HCT116 (cell line): ENCODE data around the gene CLSTN1. TPM values are rescaled to one million over a fixed set of nuclear protein-coding genes. Genes with fewer than 3 reads are reported as not detected.

Experiments
- ATAC-seq: fragments of 200-7000 bp; cut with Tn5 transposase; 2 replicates; pipeline ENCODE4 v1.9.1; 2020; ENCODE audit warnings: mild to moderate bottlenecking, moderate library complexity
- BruUV-seq: library from RNA; stranded (reverse); fragments of 400-500 nt; replicated peaks from 2 replicates; lab custom pipeline; 2021; lab: Mats Ljungman, UMichigan
- CTCF ChIA-PET: fragments of 300-600 bp; sonication (Branson Sonifier 250); formaldehyde crosslinking; loops from one replicate; lab custom pipeline; 2021; ENCODE audit warnings: antibody characterized with exemption; lab: Charles Lee
- POLR2A ChIA-PET: fragments of 300-600, 350-600 bp; sonication (Branson Sonifier 250); formaldehyde crosslinking; loops from one replicate; lab custom pipeline; 2021; ENCODE audit warnings: antibody characterized with exemption; lab: Charles Lee
- RAD21 ChIA-PET, 2 experiments: fragments of 300-600 bp; sonication (Branson Sonifier 250); formaldehyde crosslinking; loops; one replicate each; lab custom pipeline; 2023; ENCODE audit warnings: low total read pairs in 2 of 2; ENCODE audit not compliant: uncharacterized antibody in 2 of 2, unreplicated experiment in 2 of 2, low non-redundant PET in 1 of 2; lab: Charles Lee
- DNase-seq: peaks from one replicate; pipeline ENCODE4 v3.0.0-alpha.2; 2010; ENCODE audit warnings: low read depth, low spot score
- H2AFZ ChIP-seq: fragments of 200-600 bp; shearing (Covaris generic), sonication (generic); 2 replicates; pipeline ENCODE4 v1.6.1; 2017; ENCODE audit warnings: low read depth, mixed run types, mixed read lengths, antibody characterized with exemption, low read length; ENCODE audit not compliant: poor library complexity, severe bottlenecking
- H3K27ac ChIP-seq: 2 replicates; pipeline ENCODE4 v1.5.1; 2012; ENCODE audit warnings: low read depth, low read length
- H3K27me3 ChIP-seq: fragments of 200-600 bp; sonication (generic); 2 replicates; pipeline ENCODE4 v1.6.1; 2016; ENCODE audit warnings: mixed run types, low read length, mixed read lengths; ENCODE audit not compliant: insufficient read depth
- H3K36me3 ChIP-seq, 2 experiments: fragments of 200-500 bp in 1 of 2; fragments of 200-600 bp in 1 of 2; sonication (Bioruptor generic) in 1 of 2; sonication (generic) in 1 of 2; 2 replicates each; pipeline versions ENCODE4 v1.5.1 to v1.6.1; 2014 to 2016; ENCODE audit warnings: low read length in 2 of 2, inconsistent platforms in 1 of 2, mixed read lengths in 1 of 2, mixed run types in 1 of 2; ENCODE audit not compliant: insufficient read depth in 2 of 2, control insufficient read depth in 1 of 2
- H3K4me1 ChIP-seq, 2 experiments: fragments of 200-600 bp in 1 of 2; sonication (generic) in 1 of 2; 2 replicates each; pipeline versions ENCODE4 v1.5.1 to v1.6.1; 2012 to 2017; ENCODE audit warnings: low read length in 2 of 2, inconsistent platforms in 1 of 2, mild to moderate bottlenecking in 1 of 2, mixed read lengths in 1 of 2, mixed run types in 1 of 2, moderate library complexity in 1 of 2; ENCODE audit not compliant: insufficient read depth in 2 of 2, control insufficient read depth in 1 of 2
- H3K4me2 ChIP-seq: fragments of 200-600 bp; sonication (generic); 2 replicates; pipeline ENCODE4 v1.6.1; 2017; ENCODE audit warnings: mixed run types, low read length, mixed read lengths
- H3K4me3 ChIP-seq, 2 experiments: fragments of 200-600 bp in 1 of 2; sonication (generic) in 1 of 2; replicated peaks in 1 of 2; 2 replicates each; pipeline ENCODE4 v1.5.1; 2011 to 2016; ENCODE audit warnings: low read length in 2 of 2, control low read depth in 1 of 2, low read depth in 1 of 2, mild to moderate bottlenecking in 1 of 2, mixed read lengths in 1 of 2, mixed run types in 1 of 2
- H3K79me2 ChIP-seq: fragments of 200-600 bp; sonication (generic); 2 replicates; pipeline ENCODE4 v1.6.1; 2017; ENCODE audit warnings: mild to moderate bottlenecking, mixed run types, low read length, moderate library complexity, mixed read lengths; ENCODE audit not compliant: insufficient read depth
- H3K9ac ChIP-seq: fragments of 200-600 bp; sonication (generic); 2 replicates; pipeline ENCODE4 v1.6.1; 2016; ENCODE audit warnings: low read length, mixed read lengths
- H3K9me2 ChIP-seq: fragments of 200-600 bp; sonication (generic), shearing (Covaris generic); 2 replicates; pipeline ENCODE4 v1.6.1; 2017; ENCODE audit warnings: mixed run types, mild to moderate bottlenecking, moderate library complexity; ENCODE audit not compliant: insufficient read depth
- H3K9me3 ChIP-seq, 2 experiments: fragments of 200-500 bp in 1 of 2; fragments of 200-600 bp in 1 of 2; sonication (Bioruptor generic) in 1 of 2; sonication (generic) in 1 of 2; 2 replicates each; pipeline ENCODE4 v1.6.1; 2014 to 2017; ENCODE audit warnings: low read length in 2 of 2, mixed read lengths in 2 of 2, inconsistent platforms in 1 of 2, low read depth in 1 of 2, mild to moderate bottlenecking in 1 of 2, mixed run types in 1 of 2, moderate library complexity in 1 of 2; ENCODE audit not compliant: control insufficient read depth in 1 of 2, insufficient read depth in 1 of 2
- H4K20me1 ChIP-seq: fragments of 200-600 bp; sonication (generic), shearing (Covaris generic); 2 replicates; pipeline ENCODE4 v1.6.1; 2017; ENCODE audit warnings: mixed run types, mild to moderate bottlenecking, moderate library complexity; ENCODE audit not compliant: insufficient read depth
- CBX3 ChIP-seq: IDR thresholded peaks from 2 replicates; pipeline ENCODE4 v1.6.1; 2012; ENCODE audit warnings: low read depth
- CEBPB ChIP-seq: IDR thresholded peaks from 2 replicates; pipeline ENCODE4 v1.6.1; 2012; ENCODE audit warnings: low read depth
- ELF1 ChIP-seq: IDR thresholded peaks from 2 replicates; pipeline ENCODE4 v1.6.1; 2012; ENCODE audit warnings: low read depth, borderline replicate concordance
- EZH2 ChIP-seq: fragments of 200-600 bp; sonication (generic); IDR thresholded peaks from 2 replicates; pipeline ENCODE4 v1.6.1; 2017; ENCODE audit warnings: antibody characterized with exemption, mixed run types
- FOSL1 ChIP-seq: IDR thresholded peaks from 2 replicates; pipeline ENCODE4 v1.6.1; 2012; ENCODE audit warnings: low read depth
- POLR2A ChIP-seq: IDR thresholded peaks from 2 replicates; pipeline ENCODE4 v1.7.0; 2011; ENCODE audit warnings: borderline replicate concordance; ENCODE audit not compliant: insufficient read depth, insufficient read length; ENCODE audit errors: extremely low read depth
- POLR2AphosphoS5 ChIP-seq: IDR thresholded peaks from 2 replicates; pipeline ENCODE4 v1.6.1; 2011; ENCODE audit warnings: mild to moderate bottlenecking, low read depth, low read length, moderate library complexity
- ZBTB33 ChIP-seq: IDR thresholded peaks from 2 replicates; pipeline ENCODE4 v1.6.1; 2011; ENCODE audit warnings: mild to moderate bottlenecking, low read length, moderate library complexity; ENCODE audit not compliant: insufficient replicate concordance; ENCODE audit errors: extremely low read depth
- ZFX ChIP-seq: fragments of 450-650 bp; IDR thresholded peaks from 2 replicates; pipeline ENCODE4 v1.6.1; 2017
- intact Hi-C: fragments of 100-400 bp; cut with micrococcal nuclease; formaldehyde crosslinking; loops from 2 replicates; pipeline ENCODE4 v1.10.0; 2022
- total RNA-seq: library from RNA; stranded (reverse); gene quantifications from one replicate; pipeline ENCODE4 v1.2.1, GENCODE V29; 2021; ENCODE audit not compliant: unreplicated experiment
- TF ChIP-seq, protein P1 (sequence below): IDR thresholded peaks from 2 replicates; pipeline ENCODE4 v1.6.1; 2012
- TF ChIP-seq, protein P2 (sequence below), 3 experiments: fragments of 200-600 bp in 1 of 3; sonication (generic) in 1 of 3; IDR thresholded peaks in 2 of 3; conservative IDR thresholded peaks in 1 of 3; 2 replicates each; pipeline ENCODE4 v1.5.1; 2012 to 2017; ENCODE audit warnings: low read depth in 2 of 3, low read length in 2 of 3, antibody characterized with exemption in 1 of 3, borderline replicate concordance in 1 of 3, control low read depth in 1 of 3, mild to moderate bottlenecking in 1 of 3, mixed read lengths in 1 of 3, mixed run types in 1 of 3, moderate library complexity in 1 of 3; ENCODE audit not compliant: insufficient read depth in 1 of 3
- TF ChIP-seq, protein P3 (sequence below): IDR thresholded peaks from 2 replicates; pipeline ENCODE4 v1.6.1; 2012; ENCODE audit warnings: low read depth

CLSTN1 gene
- total RNA-seq, 1 experiment from 2014 or later, result 113 TPM

- H3K9me2 ChIP-seq, result no peaks in the 10 kb centered on the region
- TF ChIP-seq CEBPB (no peak), EZH2 (no peak), ZBTB33 (no peak), POLR2AphosphoS5 (no peak)
- TF ChIP-seq, protein P1, sequence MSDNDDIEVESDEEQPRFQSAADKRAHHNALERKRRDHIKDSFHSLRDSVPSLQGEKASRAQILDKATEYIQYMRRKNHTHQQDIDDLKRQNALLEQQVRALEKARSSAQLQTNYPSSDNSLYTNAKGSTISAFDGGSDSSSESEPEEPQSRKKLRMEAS, result no peak
- peaks cover 5% of the 10 kb centered on the region; the same call in 1 of the 2 replicates for H4K20me1 ChIP-seq
- H2AFZ ChIP-seq, result no peak overlapping the region
- H3K4me2 ChIP-seq, result no peak overlapping the region
- DNase-seq (no peak), ATAC-seq (no peak)
- no peaks in the 10 kb centered on the region for H3K9me3 ChIP-seq
- no peaks in the 10 kb centered on the region for H3K36me3 ChIP-seq
- H3K27me3 ChIP-seq, result no peaks in the 10 kb centered on the region
- ChIA-PET RAD21 (no interaction called here), POLR2A (no interaction called here), CTCF (no interaction called here)
- no peak overlapping the region for H3K4me3 ChIP-seq
- peaks cover 87% of the 10 kb centered on the region for H3K79me2 ChIP-seq
- no peaks in the 10 kb centered on the region for H3K4me1 ChIP-seq
- intact Hi-C loops, result no loop called here
- no peak overlapping the region for H3K27ac ChIP-seq
- H3K9ac ChIP-seq, result no peak overlapping the region
- no TSS peak for BruUV-seq
These were observed 9.1 kb downstream of the CLSTN1 start for GRCh38 chr1:9814619-9815018.

DNA sequence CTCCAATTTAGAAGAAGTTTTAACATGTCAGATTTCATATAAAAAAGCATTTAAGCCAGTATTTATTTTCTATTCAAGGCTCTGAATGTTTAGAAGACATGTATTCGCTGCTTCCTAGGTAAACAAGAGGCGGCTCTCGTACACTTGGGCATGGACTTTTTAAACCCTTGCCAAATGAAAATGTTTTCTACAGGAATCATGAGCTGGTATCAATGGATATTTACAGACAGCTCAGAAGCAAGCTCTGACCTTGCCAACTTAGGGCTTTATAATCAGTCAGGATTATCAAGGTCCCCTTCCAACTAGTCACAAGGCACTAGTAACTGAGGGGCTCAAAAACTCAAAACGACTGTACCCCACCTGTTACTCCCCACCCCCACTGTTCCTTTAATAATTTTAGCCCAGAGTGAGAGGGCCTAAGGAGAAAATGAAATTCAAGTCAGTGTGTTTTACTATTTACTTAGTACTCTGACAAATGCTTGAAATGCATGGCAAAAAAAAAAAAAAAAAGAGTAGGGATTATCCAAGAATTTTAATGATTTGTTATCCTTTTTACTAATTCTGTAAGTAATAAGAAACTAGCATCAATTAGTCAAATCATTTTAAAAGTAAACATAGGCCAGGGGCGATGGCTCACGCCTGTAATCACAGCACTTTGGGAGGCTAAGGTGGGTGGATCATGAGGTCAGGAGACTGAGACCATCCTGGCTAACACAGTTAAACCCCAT, 12.4 kb downstream of the CLSTN1 start:
- no peak for DNase-seq
- POLR2A ChIA-PET, result no interaction called here
- no peak for ATAC-seq
- no peak overlapping the region for H3K4me2 ChIP-seq
- no TSS peak for BruUV-seq
- H4K20me1 ChIP-seq, result peaks cover 5% of the 10 kb centered on the region; the same call in 1 of the 2 replicates
- H2AFZ ChIP-seq, result no peak overlapping the region
- H3K36me3 ChIP-seq, result no peaks in the 10 kb centered on the region
- no peak overlapping the region for H3K27ac ChIP-seq
- CTCF ChIA-PET, result interaction anchor here (0.6 kb wide), 1 partner anchor 109 kb away, joined by 3 read pairs; no protein-coding TSS in a partner anchor
- no peaks in the 10 kb centered on the region for H3K27me3 ChIP-seq
- H3K79me2 ChIP-seq, result peaks cover 88% of the 10 kb centered on the region
- H3K9me2 ChIP-seq, result no peaks in the 10 kb centered on the region
- intact Hi-C loops, result no loop called here
- RAD21 ChIA-PET, result no interaction called here
- H3K9me3 ChIP-seq, result no peaks in the 10 kb centered on the region
- no peak overlapping the region for H3K4me3 ChIP-seq
- no peak overlapping the region for H3K9ac ChIP-seq
- H3K4me1 ChIP-seq, result no peaks in the 10 kb centered on the region
- TF ChIP-seq CEBPB, result no peak
- TF ChIP-seq, protein P2, sequence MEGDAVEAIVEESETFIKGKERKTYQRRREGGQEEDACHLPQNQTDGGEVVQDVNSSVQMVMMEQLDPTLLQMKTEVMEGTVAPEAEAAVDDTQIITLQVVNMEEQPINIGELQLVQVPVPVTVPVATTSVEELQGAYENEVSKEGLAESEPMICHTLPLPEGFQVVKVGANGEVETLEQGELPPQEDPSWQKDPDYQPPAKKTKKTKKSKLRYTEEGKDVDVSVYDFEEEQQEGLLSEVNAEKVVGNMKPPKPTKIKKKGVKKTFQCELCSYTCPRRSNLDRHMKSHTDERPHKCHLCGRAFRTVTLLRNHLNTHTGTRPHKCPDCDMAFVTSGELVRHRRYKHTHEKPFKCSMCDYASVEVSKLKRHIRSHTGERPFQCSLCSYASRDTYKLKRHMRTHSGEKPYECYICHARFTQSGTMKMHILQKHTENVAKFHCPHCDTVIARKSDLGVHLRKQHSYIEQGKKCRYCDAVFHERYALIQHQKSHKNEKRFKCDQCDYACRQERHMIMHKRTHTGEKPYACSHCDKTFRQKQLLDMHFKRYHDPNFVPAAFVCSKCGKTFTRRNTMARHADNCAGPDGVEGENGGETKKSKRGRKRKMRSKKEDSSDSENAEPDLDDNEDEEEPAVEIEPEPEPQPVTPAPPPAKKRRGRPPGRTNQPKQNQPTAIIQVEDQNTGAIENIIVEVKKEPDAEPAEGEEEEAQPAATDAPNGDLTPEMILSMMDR (IDR thresholded peaks at IDR 0.05 in 2 of 3, conservative IDR thresholded peaks at IDR 0.05 in 1 of 3; ENCODE audit: borderline replicate concordance in 1 of 3, insufficient read depth in 1 of 3, low read depth in 2 of 3, low read length in 2 of 3), result no peak
- TF ChIP-seq ELF1, result no peak
- TF ChIP-seq, protein P3, sequence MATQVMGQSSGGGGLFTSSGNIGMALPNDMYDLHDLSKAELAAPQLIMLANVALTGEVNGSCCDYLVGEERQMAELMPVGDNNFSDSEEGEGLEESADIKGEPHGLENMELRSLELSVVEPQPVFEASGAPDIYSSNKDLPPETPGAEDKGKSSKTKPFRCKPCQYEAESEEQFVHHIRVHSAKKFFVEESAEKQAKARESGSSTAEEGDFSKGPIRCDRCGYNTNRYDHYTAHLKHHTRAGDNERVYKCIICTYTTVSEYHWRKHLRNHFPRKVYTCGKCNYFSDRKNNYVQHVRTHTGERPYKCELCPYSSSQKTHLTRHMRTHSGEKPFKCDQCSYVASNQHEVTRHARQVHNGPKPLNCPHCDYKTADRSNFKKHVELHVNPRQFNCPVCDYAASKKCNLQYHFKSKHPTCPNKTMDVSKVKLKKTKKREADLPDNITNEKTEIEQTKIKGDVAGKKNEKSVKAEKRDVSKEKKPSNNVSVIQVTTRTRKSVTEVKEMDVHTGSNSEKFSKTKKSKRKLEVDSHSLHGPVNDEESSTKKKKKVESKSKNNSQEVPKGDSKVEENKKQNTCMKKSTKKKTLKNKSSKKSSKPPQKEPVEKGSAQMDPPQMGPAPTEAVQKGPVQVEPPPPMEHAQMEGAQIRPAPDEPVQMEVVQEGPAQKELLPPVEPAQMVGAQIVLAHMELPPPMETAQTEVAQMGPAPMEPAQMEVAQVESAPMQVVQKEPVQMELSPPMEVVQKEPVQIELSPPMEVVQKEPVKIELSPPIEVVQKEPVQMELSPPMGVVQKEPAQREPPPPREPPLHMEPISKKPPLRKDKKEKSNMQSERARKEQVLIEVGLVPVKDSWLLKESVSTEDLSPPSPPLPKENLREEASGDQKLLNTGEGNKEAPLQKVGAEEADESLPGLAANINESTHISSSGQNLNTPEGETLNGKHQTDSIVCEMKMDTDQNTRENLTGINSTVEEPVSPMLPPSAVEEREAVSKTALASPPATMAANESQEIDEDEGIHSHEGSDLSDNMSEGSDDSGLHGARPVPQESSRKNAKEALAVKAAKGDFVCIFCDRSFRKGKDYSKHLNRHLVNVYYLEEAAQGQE, result no peak
- no peak for TF ChIP-seq CBX3
- TF ChIP-seq ZFX, result no peak
- TF ChIP-seq POLR2A, result no peak
- no peak for TF ChIP-seq FOSL1
